ENCODE data around the gene TDRD3.

DNA sequence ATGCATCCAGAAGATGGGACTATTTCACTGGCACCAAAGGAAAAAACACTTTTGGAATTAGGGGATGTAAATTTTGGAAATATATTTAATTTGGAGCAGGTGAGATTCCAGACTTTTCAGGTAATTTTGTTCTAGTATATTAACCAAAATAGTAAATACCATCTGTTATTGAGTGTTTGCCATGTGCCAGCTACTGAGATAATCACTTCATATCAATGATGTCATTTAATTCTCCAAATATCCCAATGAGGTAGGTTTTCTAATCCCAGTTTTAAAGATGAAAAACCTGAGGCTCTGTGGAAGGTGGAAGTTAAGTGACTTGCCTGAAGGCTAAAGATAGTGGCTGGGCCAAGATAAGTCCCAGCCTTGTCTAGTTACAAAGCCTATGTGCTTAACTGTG lies 95.2 kb downstream of the TDRD3 start:
- TF ChIP-seq, protein P1, sequence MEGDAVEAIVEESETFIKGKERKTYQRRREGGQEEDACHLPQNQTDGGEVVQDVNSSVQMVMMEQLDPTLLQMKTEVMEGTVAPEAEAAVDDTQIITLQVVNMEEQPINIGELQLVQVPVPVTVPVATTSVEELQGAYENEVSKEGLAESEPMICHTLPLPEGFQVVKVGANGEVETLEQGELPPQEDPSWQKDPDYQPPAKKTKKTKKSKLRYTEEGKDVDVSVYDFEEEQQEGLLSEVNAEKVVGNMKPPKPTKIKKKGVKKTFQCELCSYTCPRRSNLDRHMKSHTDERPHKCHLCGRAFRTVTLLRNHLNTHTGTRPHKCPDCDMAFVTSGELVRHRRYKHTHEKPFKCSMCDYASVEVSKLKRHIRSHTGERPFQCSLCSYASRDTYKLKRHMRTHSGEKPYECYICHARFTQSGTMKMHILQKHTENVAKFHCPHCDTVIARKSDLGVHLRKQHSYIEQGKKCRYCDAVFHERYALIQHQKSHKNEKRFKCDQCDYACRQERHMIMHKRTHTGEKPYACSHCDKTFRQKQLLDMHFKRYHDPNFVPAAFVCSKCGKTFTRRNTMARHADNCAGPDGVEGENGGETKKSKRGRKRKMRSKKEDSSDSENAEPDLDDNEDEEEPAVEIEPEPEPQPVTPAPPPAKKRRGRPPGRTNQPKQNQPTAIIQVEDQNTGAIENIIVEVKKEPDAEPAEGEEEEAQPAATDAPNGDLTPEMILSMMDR (IDR thresholded peaks at IDR 0.05; ENCODE audit: low read length): no peak
- TF ChIP-seq EZH2 (IDR thresholded peaks at IDR 0.05; ENCODE audit: borderline replicate concordance, low read length): no peak

Data from OCI-LY1 (cell line).